Stimulated activated naive CD4-positive, alpha-beta T cell treated with Interleukin-2 at 50 U/mL for 16 hours (primary cell): ENCODE data around the gene PCDHB2.
"Not testable (repeated sequence)": the region's sequence is repeated elsewhere in the genome, so short reads cannot be mapped to it uniquely, and the experiment has no call there.

Source experiments
- DNase-seq: peaks from one replicate; lab custom pipeline; 2025; lab: John Stamatoyannopoulos, UW

Gene PCDHB2

GRCh38 chr5:141135718-141136266 is 41.4 kb downstream of the PCDHB2 start:
- DNase-seq: no peak

GRCh38 chr5:141137346-141137745 is 42.9 kb downstream of the PCDHB2 start:
- DNase-seq: not testable (repeated sequence)
